Breast epithelium (tissue), 3 donors: ENCODE data around the gene HSPB7.

ENCODE experiments used
- POLR2A ChIP-seq: fragments of 450-650 bp; IDR thresholded peaks from one replicate; pipeline ENCODE4 v1.6.1; 2016; ENCODE audit warnings: antibody characterized with exemption, mild to moderate bottlenecking, moderate library complexity
- POLR2AphosphoS5 ChIP-seq, 3 donors: sonication (generic); formaldehyde crosslinking; IDR thresholded peaks; one replicate each; pipeline ENCODE4 v1.6.1; 2017; ENCODE audit warnings: antibody characterized with exemption in 3 of 3
- TF ChIP-seq, protein P1 (sequence below), 3 donors: fragments of 450-650 bp; IDR thresholded peaks; one replicate each; pipeline ENCODE4 v1.5.1; 2016 to 2017; ENCODE audit warnings: antibody characterized with exemption in 3 of 3, mild to moderate bottlenecking in 3 of 3, moderate library complexity in 3 of 3

DNA sequence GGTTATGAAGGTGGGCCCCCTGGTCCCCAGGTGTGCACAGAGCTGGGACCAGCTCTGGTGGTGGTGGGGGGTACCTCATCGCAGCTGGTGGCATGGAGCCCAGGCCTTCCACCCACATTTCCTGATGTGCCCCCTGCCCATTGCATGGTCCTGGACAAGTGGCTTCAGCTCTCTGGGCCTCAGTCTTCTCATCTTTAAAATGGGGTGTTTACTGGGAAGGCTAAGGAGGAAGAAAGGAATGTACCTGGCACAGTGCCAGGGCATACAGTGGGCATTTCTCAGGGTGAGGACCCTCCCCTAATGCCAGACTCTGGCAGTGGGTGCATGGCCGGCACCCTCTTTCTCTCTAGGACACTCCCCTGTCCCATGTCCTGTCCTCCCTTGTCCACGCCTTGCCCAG, 33.2 kb upstream of the HSPB7 start:
- TF ChIP-seq POLR2AphosphoS5 (IDR thresholded peaks at IDR 0.05) (no peak), POLR2A (no peak)
- TF ChIP-seq, protein P1, sequence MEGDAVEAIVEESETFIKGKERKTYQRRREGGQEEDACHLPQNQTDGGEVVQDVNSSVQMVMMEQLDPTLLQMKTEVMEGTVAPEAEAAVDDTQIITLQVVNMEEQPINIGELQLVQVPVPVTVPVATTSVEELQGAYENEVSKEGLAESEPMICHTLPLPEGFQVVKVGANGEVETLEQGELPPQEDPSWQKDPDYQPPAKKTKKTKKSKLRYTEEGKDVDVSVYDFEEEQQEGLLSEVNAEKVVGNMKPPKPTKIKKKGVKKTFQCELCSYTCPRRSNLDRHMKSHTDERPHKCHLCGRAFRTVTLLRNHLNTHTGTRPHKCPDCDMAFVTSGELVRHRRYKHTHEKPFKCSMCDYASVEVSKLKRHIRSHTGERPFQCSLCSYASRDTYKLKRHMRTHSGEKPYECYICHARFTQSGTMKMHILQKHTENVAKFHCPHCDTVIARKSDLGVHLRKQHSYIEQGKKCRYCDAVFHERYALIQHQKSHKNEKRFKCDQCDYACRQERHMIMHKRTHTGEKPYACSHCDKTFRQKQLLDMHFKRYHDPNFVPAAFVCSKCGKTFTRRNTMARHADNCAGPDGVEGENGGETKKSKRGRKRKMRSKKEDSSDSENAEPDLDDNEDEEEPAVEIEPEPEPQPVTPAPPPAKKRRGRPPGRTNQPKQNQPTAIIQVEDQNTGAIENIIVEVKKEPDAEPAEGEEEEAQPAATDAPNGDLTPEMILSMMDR (IDR thresholded peaks at IDR 0.05) = no peak
